SK-N-SH (cell line): ENCODE measurements around the gene ZNF774.
A peak's percentile ranks its signal among the peaks of the same experiment; 100 is the strongest.

Source experiments
- CHD2 ChIP-seq: fragments of 150-350 bp; IDR thresholded peaks from 2 replicates; pipeline ENCODE4 v1.6.1; 2018; ENCODE audit warnings: low read length; ENCODE audit not compliant: partially characterized antibody
- CTCF ChIP-seq: fragments of 200-600 bp; sonication (generic); IDR thresholded peaks from 2 replicates; pipeline ENCODE4 v1.6.1; 2017; ENCODE audit warnings: antibody characterized with exemption, mild to moderate bottlenecking, moderate library complexity
- FOXM1 ChIP-seq: IDR thresholded peaks from 2 replicates; pipeline ENCODE4 v1.4.0; 2012; ENCODE audit warnings: low read depth, mild to moderate bottlenecking
- MEF2A ChIP-seq: IDR thresholded peaks from 2 replicates; pipeline ENCODE4 v1.4.0; 2012; ENCODE audit warnings: low read depth, borderline replicate concordance
- POLR2AphosphoS5 ChIP-seq: IDR thresholded peaks from 2 replicates; pipeline ENCODE4 v1.6.1; 2012; ENCODE audit warnings: low read depth, low read length
- RCOR1 ChIP-seq: fragments of 150-350 bp; IDR thresholded peaks from 2 replicates; pipeline ENCODE4 v1.6.1; 2017; ENCODE audit warnings: antibody characterized with exemption, low read length
- TAF1 ChIP-seq: IDR thresholded peaks from 2 replicates; pipeline ENCODE4 v1.6.1; 2012; ENCODE audit warnings: low read depth, mild to moderate bottlenecking, low read length, moderate library complexity, borderline replicate concordance
- YY1 ChIP-seq: IDR thresholded peaks from 2 replicates; pipeline ENCODE4 v1.4.0; 2012; ENCODE audit warnings: low read depth, mild to moderate bottlenecking
- TF ChIP-seq, protein P1 (sequence below): IDR thresholded peaks from 2 replicates; pipeline ENCODE4 v1.4.0; 2012; ENCODE audit warnings: low read depth
- TF ChIP-seq, protein P2 (sequence below): IDR thresholded peaks from 2 replicates; pipeline ENCODE4; 2012

DNA sequence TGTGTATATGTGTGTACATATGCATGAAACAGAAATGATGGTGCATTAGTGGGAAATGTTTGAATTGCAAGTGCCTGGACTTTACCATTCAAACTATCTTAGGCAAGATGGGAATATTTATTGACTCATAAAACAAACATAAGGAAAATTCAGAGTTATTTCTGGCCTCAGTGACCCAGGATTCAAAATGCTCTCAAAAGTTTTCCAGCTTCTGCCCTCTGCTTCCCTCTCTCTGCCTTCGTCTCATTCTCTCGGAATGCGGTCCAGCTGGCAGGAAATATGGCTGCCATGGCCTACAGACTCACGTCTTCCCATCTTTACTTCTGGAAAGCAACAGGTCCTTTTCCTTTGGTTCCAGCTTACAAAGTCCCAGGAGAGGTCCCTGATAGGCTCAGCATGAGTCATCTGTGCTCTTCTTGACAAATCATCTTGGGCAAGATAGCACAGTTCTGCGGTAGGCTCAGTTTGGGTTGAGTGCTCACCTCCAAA is 8.7 kb upstream of the ZNF774 start:
- TF ChIP-seq FOXM1 = no peak
- TF ChIP-seq RCOR1 = no peak
- no peak for TF ChIP-seq CTCF
- no peak for TF ChIP-seq CHD2
- peak; percentile 50; the same call in 1 of the 2 replicates for TF ChIP-seq YY1
- TF ChIP-seq POLR2AphosphoS5 = no peak
- TF ChIP-seq MEF2A = no peak
- TF ChIP-seq, protein P1, sequence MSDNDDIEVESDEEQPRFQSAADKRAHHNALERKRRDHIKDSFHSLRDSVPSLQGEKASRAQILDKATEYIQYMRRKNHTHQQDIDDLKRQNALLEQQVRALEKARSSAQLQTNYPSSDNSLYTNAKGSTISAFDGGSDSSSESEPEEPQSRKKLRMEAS = no peak
- TF ChIP-seq, protein P2, sequence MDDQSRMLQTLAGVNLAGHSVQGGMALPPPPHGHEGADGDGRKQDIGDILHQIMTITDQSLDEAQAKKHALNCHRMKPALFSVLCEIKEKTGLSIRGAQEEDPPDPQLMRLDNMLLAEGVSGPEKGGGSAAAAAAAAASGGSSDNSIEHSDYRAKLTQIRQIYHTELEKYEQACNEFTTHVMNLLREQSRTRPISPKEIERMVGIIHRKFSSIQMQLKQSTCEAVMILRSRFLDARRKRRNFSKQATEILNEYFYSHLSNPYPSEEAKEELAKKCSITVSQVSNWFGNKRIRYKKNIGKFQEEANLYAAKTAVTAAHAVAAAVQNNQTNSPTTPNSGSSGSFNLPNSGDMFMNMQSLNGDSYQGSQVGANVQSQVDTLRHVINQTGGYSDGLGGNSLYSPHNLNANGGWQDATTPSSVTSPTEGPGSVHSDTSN = no peak
- no peak for TF ChIP-seq TAF1
